HG03108 (cell line): ENCODE results near the gene ANKRD28.

ENCODE experiments used
- ATAC-seq: cut with Tn5 transposase; IDR thresholded peaks from one replicate; pipeline ENCODE4 v1.9.1; 2021; ENCODE audit warnings: moderate library complexity; ENCODE audit not compliant: unreplicated experiment

Gene ANKRD28

GRCh38 chr3:15728766-15729165 lies 69.0 kb downstream of the ANKRD28 start:
- ATAC-seq = no peak

DNA sequence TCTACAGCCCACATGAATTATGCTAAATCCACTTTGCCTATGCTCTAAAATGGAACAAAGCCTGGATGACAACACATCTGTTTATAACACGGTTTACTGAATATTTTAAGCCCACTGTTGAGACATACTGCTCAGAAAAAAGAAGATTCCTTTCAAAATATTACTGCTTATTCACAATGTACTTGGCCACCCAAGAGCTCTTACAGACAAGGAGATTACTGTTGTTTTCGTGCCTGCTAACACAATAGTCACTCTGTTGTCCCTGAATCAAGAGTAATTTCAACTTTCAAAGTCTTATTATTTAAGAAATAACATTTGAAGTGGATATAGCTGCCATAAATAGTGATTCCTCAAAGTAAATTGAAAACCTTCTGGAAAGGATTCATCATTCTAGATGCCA lies 70.9 kb downstream of the ANKRD28 start:
- no peak for ATAC-seq

- ATAC-seq = peak; percentile 73
Observed at GRCh38 chr3:15726043-15726442, 71.7 kb downstream of the ANKRD28 start.

DNA sequence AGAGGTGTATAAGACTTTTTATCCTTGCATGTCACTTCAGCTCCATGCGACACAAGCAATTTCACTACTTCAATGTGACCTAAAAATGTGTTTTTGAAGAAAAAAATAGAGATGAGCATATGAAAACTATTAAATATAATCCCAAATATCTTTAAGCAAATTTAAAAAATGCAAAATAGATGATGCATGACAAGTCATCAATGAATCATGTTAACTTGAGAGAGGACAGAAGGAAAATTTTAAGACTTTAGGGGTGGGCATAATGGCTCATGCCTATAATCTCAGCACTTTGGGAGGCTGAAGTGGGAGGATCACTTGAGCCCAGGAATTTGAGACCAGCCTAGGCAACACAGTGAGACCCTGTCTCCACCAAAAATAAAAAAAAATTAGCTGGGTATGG lies 73.3 kb downstream of the ANKRD28 start:
- ATAC-seq = no peak

DNA sequence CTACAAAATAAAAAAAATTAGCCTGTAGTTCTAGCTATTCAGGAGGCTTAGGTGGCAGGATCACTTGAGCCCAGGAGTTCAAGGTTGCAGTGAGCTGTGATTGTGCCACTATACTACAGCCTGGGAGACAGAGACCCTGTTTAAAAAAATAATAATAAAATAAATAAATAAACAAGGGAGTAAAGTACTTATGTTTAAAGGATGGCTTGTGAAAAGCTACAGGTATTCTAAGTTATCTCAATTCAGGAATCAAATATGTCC lies 74.2 kb downstream of the ANKRD28 start:
- no peak for ATAC-seq

GRCh38 chr3:15722877-15723623 lies 74.7 kb downstream of the ANKRD28 start:
- ATAC-seq = no peak

DNA sequence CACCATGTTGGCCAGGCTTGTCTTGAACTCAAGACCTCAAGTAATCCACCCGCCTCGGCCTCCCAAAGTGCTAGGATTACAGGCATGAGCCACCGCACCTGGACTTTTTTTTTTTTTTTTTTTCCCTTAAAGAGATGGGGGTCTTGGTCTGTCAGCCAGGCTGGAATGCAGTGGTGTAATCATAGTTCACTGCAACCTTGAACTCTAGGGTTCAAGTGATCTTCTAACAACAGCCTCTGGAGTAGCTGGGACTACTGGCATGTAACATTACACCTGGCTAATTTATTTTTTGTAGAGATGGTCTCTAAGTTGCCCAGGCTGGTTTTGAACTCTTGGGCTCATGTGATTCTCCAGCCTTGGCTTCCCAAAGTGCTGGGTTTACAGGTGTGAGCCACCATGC lies 81.6 kb downstream of the ANKRD28 start:
- no peak for ATAC-seq

DNA sequence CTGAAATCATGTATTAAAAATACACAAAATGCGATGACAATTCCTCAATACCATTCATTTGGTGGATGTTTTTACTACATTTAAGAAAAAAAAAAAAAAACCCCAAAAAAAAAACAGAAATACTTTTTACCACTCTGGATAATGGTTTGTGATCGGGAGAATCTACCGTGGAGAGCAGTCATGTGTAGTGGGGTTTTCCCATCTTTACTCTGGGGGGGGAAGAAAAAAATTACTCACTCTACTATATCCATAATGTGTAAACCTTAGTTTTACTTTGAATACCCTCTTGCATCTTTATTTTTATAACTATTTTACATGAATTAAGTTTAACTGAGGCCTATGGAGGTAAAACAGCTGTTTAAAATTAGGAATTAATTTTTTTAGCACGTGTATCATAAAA lies 83.3 kb downstream of the ANKRD28 start:
- no peak for ATAC-seq

GRCh38 chr3:15713364-15713763 lies 84.4 kb downstream of the ANKRD28 start:
- ATAC-seq = no peak

DNA sequence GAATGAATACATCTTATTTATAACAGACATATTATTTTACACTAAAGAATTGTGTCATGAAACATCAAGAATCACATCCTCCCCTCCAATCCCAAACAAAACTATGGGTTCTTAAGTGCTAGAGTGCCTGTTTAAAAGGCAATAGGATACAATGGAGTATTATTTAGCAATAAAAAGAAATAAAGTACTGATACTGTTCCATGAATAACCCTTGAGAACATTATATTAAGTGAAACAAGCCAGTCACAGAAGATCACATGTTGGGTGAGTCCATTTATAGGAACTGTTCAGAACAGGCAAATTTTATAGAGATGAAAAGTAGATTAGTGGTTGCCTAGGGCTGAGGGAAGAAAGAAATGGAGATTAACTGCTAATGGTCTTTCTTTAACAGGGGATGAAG lies 86.5 kb downstream of the ANKRD28 start:
- ATAC-seq = no peak

GRCh38 chr3:15708882-15709677 lies 88.7 kb downstream of the ANKRD28 start:
- no peak for ATAC-seq

DNA sequence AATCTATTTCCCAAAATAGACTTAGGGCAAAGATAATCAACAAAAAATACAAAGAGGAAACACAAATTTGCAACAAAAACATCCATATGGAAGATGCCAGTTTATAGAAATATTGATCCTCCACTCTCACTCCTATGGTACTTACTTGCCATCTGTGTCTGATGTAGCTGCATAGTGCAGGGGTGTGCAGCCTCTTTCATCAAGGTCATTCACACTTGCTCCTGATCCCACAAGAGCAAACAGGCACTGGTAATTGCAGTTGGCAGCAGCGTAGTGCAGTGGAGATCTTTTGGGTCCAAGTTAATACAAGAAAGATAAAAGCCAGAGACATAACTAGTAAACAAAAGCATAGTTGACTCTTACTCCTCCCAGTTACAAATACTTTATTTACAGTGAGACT lies 90.0 kb downstream of the ANKRD28 start:
- ATAC-seq = no peak

- ATAC-seq = no peak
Observed at GRCh38 chr3:15703346-15703745, 94.4 kb downstream of the ANKRD28 start.

GRCh38 chr3:15694628-15695027 lies 103.2 kb downstream of the ANKRD28 start:
- ATAC-seq = no peak

DNA sequence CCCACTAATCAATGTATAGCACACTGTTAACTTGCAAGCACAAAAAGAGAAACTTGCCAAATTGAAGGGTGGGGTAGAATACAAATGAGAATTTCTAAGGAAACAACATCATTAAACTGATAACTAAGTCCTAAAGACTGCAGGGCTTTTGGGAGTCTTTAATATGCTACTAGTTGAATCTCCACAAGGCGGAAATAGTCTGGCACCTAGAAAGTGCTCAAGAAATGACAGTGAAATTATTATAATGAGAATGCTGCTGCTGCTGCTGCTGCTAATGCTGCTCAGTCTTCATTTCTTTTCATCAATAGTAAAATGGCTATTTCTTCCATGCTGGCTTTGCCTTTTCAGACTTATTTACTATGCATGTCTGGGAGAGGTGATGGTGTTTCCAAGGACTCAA lies 104.4 kb downstream of the ANKRD28 start:
- no peak for ATAC-seq

DNA sequence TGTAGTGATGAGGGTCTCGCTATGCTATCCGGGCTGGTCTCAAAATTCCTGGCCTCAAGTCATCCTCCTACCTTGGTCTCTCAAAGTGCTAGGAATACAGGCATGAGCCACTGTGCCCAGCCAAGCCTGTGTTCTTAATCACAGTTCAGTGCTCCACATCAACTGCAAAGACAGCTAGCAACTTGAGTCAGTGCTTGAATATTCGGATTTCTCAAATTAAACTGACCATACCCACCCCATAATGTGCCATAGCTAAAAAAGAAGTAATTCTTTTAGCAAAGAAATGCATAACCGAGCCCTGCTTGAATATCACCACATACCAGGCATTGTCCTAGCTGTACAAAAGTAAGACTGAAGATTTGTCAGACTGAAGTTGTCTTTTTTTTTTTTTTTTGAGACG lies 107.0 kb downstream of the ANKRD28 start:
- ATAC-seq = no peak

- ATAC-seq = no peak
Observed at GRCh38 chr3:15690230-15690629, 107.5 kb downstream of the ANKRD28 start.

DNA sequence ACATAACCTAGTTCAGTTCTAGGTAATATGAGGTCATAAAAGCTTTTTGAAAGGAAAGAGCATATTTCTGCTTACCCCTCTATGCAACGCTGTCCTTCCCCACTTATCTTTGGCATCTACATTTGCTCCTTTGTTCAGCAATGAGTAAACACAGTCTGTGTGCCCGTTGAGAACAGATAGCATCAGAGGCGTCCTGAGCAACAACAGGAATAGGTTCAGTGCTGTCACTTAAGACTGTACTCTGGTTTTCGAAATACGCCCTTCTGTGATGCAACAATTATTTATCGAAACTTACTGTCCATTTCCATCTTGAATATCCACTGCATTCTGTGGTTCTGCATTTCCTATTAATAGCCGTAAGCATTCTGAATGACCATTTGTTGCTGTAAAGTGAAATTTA lies 111.9 kb downstream of the ANKRD28 start:
- ATAC-seq = no peak

- ATAC-seq = no peak
Observed at GRCh38 chr3:15683253-15683652, 114.5 kb downstream of the ANKRD28 start.

GRCh38 chr3:15682561-15683185 lies 115.1 kb downstream of the ANKRD28 start:
- no peak for ATAC-seq

DNA sequence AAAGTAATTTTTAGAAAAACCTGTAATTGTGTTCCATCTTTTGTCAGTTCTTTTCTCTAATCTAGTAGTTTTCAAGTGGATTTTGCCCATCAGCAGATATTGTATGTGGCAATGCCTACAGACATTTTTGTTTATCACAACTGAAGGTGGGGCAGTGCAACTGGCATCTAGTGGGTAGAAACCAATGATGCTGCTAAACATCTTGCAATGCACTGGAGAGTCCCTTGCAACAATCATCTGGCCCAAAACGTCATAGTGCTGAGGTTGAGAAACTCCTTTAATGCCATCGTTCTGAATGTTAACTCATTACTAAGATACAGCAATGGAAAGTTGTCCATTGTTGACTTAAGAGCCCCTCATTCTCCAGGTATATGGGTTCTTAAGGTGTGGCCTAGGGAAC lies 116.1 kb downstream of the ANKRD28 start:
- ATAC-seq = no peak

GRCh38 chr3:15679306-15679705 lies 118.5 kb downstream of the ANKRD28 start:
- ATAC-seq = no peak
